ENCODE results near the gene SYT14. TPM values are rescaled to one million over a fixed set of nuclear protein-coding genes. Genes with fewer than 3 reads are reported as not detected.

Gene SYT14
- total and polyA plus RNA-seq, 2 experiments from 2014 or later = 0.55 to 1.7 TPM

DNA sequence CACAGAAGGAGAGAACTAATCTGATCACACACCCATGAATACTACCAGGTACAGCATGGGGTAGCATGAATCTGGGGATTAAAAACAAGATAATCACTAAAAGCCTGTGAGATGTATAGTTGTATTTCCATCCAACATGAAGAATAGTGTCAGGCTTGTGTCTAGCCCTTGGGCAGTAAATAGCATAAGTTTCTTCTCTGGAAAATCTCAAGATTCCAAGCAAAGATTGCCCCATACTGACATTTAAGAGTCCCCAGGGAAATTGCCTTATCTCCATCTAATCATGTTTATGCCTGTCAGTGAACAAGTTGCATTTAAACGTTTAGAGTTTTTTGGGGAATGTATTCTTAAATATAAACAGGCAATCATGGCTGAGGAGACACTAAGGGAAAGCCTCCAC lies 185.4 kb downstream of the SYT14 start:
- WGBS, 2 experiments (ENCODE audit: low coverage in 1 of 2, low lambda C conversion rate in 2 of 2, missing lambda C conversion rate in 2 of 2) = 3 to 6% methylated on average over 1 of the region's 1 CpG
- Histone ChIP-seq H3K27me3 (replicated peaks; ENCODE audit: insufficient read depth) (no peaks in the 10 kb centered on the region), H3K79me2 (ENCODE audit: insufficient read depth) (no peaks in the 10 kb centered on the region), H3K36me3 (ENCODE audit: low read depth) (no peaks in the 10 kb centered on the region), H3F3A (ENCODE audit: insufficient read depth) (peaks cover 18% of the 10 kb centered on the region), H3K4me2 (ENCODE audit: unreplicated experiment) (no peak overlapping the region), H3K4me1 (ENCODE audit: insufficient read depth) (peaks cover 24% of the 10 kb centered on the region), H3K9me3 (ENCODE audit: low read depth) (no peaks in the 10 kb centered on the region), H3K9ac (no peak overlapping the region), H4K20me1 (ENCODE audit: insufficient read depth) (no peaks in the 10 kb centered on the region), H3K4me3 (no peak overlapping the region), H2AFZ (no peak overlapping the region), H3K27ac (no peak overlapping the region), H3K9me2 (ENCODE audit: insufficient read depth) (no peaks in the 10 kb centered on the region)
- in situ Hi-C loops (cut with MboI) = no loop called here
- DNase-seq = no peak
- TF ChIP-seq EZH2 (IDR thresholded peaks at IDR 0.05; ENCODE audit: insufficient read depth, poor library complexity, severe bottlenecking) = no peak
- TF ChIP-seq EZH2phosphoT487 (IDR thresholded peaks at IDR 0.05; ENCODE audit: insufficient read depth, low read depth) = no peak

DNA sequence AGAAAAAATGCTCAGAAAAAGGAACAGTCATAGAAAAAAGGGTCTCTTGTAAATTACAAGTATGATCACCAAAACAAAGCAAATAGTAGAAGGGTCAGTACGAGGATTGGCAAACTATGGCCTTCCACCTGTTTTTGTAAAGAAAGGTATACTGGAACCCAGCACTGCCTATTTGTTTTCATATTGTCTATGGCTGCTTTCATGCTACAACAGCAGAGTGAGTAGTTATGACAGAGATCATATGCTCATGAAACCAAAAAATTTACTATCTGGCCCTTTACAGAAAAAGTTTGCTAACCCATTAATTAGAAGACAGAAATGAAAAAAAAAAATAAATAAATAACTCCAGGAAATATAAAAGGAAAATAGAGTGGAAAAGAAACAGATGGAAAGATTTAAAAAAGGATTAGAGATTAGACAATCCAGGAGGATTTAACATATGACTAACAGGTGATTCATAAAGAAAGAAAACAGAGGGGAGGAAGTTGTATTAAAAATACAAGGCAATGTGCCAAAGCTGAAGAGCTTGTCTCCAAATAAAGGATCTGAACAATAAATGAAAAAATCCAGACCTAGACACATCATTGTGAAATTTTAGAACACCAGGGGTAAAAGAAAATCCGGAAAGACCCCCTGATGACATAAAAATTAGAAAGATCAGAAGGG lies 186.0 kb downstream of the SYT14 start:
- in situ Hi-C loops (cut with MboI) = no loop called here
- no peak overlapping the region for H3K4me2 ChIP-seq (ENCODE audit: unreplicated experiment)
- no peak overlapping the region for H3K9ac ChIP-seq
- no peak overlapping the region for H3K4me3 ChIP-seq
- DNase-seq = peak; percentile 85
- H3K9me3 ChIP-seq (ENCODE audit: low read depth) = no peaks in the 10 kb centered on the region
- no peaks in the 10 kb centered on the region for H4K20me1 ChIP-seq (ENCODE audit: insufficient read depth)
- H3K27ac ChIP-seq = no peak overlapping the region
- H3K79me2 ChIP-seq (ENCODE audit: insufficient read depth) = no peaks in the 10 kb centered on the region
- TF ChIP-seq EZH2 (IDR thresholded peaks at IDR 0.05; ENCODE audit: insufficient read depth, poor library complexity, severe bottlenecking) (no peak), EZH2phosphoT487 (IDR thresholded peaks at IDR 0.05; ENCODE audit: insufficient read depth, low read depth) (0 out of 2 replicates have a peak, but pooled peaks have one; percentile 32)
- WGBS, 2 experiments (ENCODE audit: low coverage in 1 of 2, low lambda C conversion rate in 2 of 2, missing lambda C conversion rate in 2 of 2) = 46 to 47% methylated on average over 2 of the region's 2 CpGs
- H2AFZ ChIP-seq = no peak overlapping the region
- no peaks in the 10 kb centered on the region for H3K9me2 ChIP-seq (ENCODE audit: insufficient read depth)
- no peaks in the 10 kb centered on the region for H3K36me3 ChIP-seq (ENCODE audit: low read depth)
- H3K27me3 ChIP-seq (replicated peaks; ENCODE audit: insufficient read depth) = no peaks in the 10 kb centered on the region
- peaks cover 24% of the 10 kb centered on the region for H3K4me1 ChIP-seq (ENCODE audit: insufficient read depth)
- H3F3A ChIP-seq (ENCODE audit: insufficient read depth) = peaks cover 18% of the 10 kb centered on the region

DNA sequence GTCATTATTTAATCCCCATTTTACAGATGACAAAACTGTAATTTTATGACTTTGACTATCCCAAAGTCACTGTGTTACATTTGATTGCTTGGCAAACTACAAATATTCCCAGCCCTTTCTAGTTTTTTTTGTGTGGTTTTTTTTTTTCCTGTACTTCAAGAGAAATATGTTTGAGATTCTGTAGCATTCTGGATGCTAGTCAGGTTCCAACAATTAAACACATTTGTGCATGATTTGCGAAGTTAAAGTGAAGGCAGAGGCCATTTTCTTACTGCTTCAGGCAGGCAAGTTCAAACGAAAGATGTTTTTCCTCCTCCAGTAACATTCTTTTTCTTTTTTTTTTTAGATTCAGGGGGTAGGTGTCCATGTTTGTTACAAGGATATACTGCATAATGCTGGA lies 186.7 kb downstream of the SYT14 start:
- no peak overlapping the region for H3K4me3 ChIP-seq
- peaks cover 18% of the 10 kb centered on the region for H3F3A ChIP-seq (ENCODE audit: insufficient read depth)
- no peak overlapping the region for H3K4me2 ChIP-seq (ENCODE audit: unreplicated experiment)
- H4K20me1 ChIP-seq (ENCODE audit: insufficient read depth) = no peaks in the 10 kb centered on the region
- 13 to 19% methylated on average over 2 of the region's 2 CpGs for WGBS, 2 experiments (ENCODE audit: low coverage in 1 of 2, low lambda C conversion rate in 2 of 2, missing lambda C conversion rate in 2 of 2)
- no peak overlapping the region for H3K27ac ChIP-seq
- H3K4me1 ChIP-seq (ENCODE audit: insufficient read depth) = peaks cover 24% of the 10 kb centered on the region
- H3K9me3 ChIP-seq (ENCODE audit: low read depth) = no peaks in the 10 kb centered on the region
- H3K27me3 ChIP-seq (replicated peaks; ENCODE audit: insufficient read depth) = no peaks in the 10 kb centered on the region
- TF ChIP-seq EZH2phosphoT487 (IDR thresholded peaks at IDR 0.05; ENCODE audit: insufficient read depth, low read depth) (no peak), EZH2 (IDR thresholded peaks at IDR 0.05; ENCODE audit: insufficient read depth, poor library complexity, severe bottlenecking) (no peak)
- DNase-seq = peak; percentile 14
- H3K79me2 ChIP-seq (ENCODE audit: insufficient read depth) = no peaks in the 10 kb centered on the region
- no peaks in the 10 kb centered on the region for H3K9me2 ChIP-seq (ENCODE audit: insufficient read depth)
- no peak overlapping the region for H3K9ac ChIP-seq
- in situ Hi-C loops (cut with MboI) = no loop called here
- no peak overlapping the region for H2AFZ ChIP-seq
- no peaks in the 10 kb centered on the region for H3K36me3 ChIP-seq (ENCODE audit: low read depth)

DNA sequence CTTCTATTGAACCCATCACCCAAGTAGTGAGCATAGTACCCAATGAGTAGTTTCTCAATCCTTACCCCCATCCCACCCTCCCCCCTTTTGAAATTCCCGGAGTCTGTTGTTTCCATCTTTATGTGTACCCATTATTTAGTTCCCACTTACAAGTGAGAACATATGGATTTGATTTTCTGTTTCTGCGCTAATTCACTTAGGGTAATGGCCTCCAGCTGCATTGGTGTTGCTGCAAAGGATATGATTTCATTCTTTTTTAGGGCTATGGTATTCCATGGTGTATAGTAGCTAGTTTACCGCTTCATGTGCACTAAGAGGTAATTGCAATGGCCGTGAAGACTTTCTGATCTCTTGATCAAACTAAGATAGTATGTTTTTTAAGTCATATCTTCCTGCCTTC lies 187.1 kb downstream of the SYT14 start:
- peaks cover 18% of the 10 kb centered on the region for H3F3A ChIP-seq (ENCODE audit: insufficient read depth)
- DNase-seq = peak; percentile 33
- no peak overlapping the region for H3K9ac ChIP-seq
- no peaks in the 10 kb centered on the region for H3K79me2 ChIP-seq (ENCODE audit: insufficient read depth)
- no peaks in the 10 kb centered on the region for H3K27me3 ChIP-seq (replicated peaks; ENCODE audit: insufficient read depth)
- TF ChIP-seq EZH2phosphoT487 (IDR thresholded peaks at IDR 0.05; ENCODE audit: insufficient read depth, low read depth) (no peak), EZH2 (IDR thresholded peaks at IDR 0.05; ENCODE audit: insufficient read depth, poor library complexity, severe bottlenecking) (no peak)
- H3K4me3 ChIP-seq = no peak overlapping the region
- no peak overlapping the region for H2AFZ ChIP-seq
- no peaks in the 10 kb centered on the region for H3K36me3 ChIP-seq (ENCODE audit: low read depth)
- in situ Hi-C loops (cut with MboI) = no loop called here
- no peak overlapping the region for H3K4me2 ChIP-seq (ENCODE audit: unreplicated experiment)
- no peaks in the 10 kb centered on the region for H3K9me2 ChIP-seq (ENCODE audit: insufficient read depth)
- H3K27ac ChIP-seq = no peak overlapping the region
- peaks cover 24% of the 10 kb centered on the region for H3K4me1 ChIP-seq (ENCODE audit: insufficient read depth)
- 3 to 9% methylated on average over 4 of the region's 4 CpGs for WGBS, 2 experiments (ENCODE audit: low coverage in 1 of 2, low lambda C conversion rate in 2 of 2, missing lambda C conversion rate in 2 of 2)
- H3K9me3 ChIP-seq (ENCODE audit: low read depth) = no peaks in the 10 kb centered on the region
- H4K20me1 ChIP-seq (ENCODE audit: insufficient read depth) = no peaks in the 10 kb centered on the region

Measured in GM23248 (cell line).